ENCODE data around the gene SP140L. TPM values are rescaled to one million over a fixed set of nuclear protein-coding genes. Genes with fewer than 3 reads are reported as not detected.
"Not testable (repeated sequence)": the region's sequence is repeated elsewhere in the genome, so short reads cannot be mapped to it uniquely, and the experiment has no call there.

The SP140L gene
- total and polyA plus RNA-seq, 8 donors: 3.1 to 10.9 (median 5.0) TPM

GRCh38 chr2:230430957-230431910, 104.2 kb downstream of the SP140L start:
- Histone ChIP-seq H3K4me1 (peaks cover 0 to 1% (median under 1%) of the 10 kb centered on the region in 3 donors), H3K4me3 (no peak overlapping the region), H3K27ac (no peak overlapping the region), H3K27me3 (no peaks in the 10 kb centered on the region), H3K36me3 (no peaks in the 10 kb centered on the region), H3K9me3 (no peaks in the 10 kb centered on the region)
- FAIRE-seq: no peak
- whole genome bisulfite sequencing, 2 donors: 79 to 86% methylated on average over 1 of the region's 1 CpG
- no peak for ATAC-seq
- DNase-seq: no peak
- no peak for TF ChIP-seq CTCF (IDR thresholded peaks at IDR 0.05)
- intact Hi-C loops (cut with DNase I): no loop called here

DNA sequence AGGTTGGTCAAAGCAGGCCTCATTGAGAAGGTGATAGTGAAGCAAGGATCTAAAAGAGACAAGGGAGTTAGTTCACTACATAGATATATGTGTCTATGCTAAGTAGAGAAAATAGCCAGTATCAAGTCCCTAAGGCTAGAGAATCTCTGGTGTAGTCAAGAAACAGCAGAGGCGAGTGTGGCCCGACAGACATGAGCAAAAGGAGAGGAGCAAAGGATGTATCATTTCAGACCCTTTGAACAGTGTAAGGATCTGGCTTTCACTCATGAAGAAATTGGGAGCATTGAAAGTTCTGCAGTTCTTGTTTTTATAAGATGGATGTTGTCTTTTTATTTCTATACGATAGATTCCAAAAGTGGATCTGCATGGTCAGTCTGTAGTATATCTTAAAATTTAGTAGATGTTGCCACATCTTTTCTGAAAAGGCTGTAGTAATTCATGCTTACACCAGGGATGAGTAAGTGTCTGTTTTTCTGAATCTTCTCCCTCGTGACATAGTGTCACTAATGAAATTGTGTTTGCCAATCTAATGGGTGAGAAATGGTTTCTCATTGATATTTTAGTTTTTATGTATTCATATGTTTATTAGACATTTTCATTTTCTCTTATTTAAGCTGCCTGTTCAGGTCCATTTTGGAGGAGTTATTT, 107.8 kb downstream of the SP140L start:
- no peak for TF ChIP-seq CTCF (IDR thresholded peaks at IDR 0.05)
- Histone ChIP-seq H3K9me3 (peaks cover 0 to 7% (median 0%) of the 10 kb centered on the region in 4 donors), H3K27ac (no peak overlapping the region), H3K36me3 (no peaks in the 10 kb centered on the region), H3K27me3 (no peaks in the 10 kb centered on the region), H3K4me1 (peaks cover 0 to 2% (median 0%) of the 10 kb centered on the region in 3 donors), H3K4me3 (no peak overlapping the region)
- WGBS, 2 donors: 80 to 97% methylated on average over 4 of the region's 4 CpGs
- no peak for DNase-seq
- intact Hi-C loops (cut with DNase I): no loop called here
- ATAC-seq: no peak
- no peak for FAIRE-seq

- DNase-seq (no peak), FAIRE-seq (no peak), ATAC-seq (no peak)
- 93 to 95% methylated on average over 2 of the region's 2 CpGs for WGBS, 2 donors
- H3K9me3 ChIP-seq: peaks cover 0 to 7% (median 0%) of the 10 kb centered on the region in 4 donors
- no peaks in the 10 kb centered on the region for H3K27me3 ChIP-seq
- no peak overlapping the region for H3K4me3 ChIP-seq
- H3K27ac ChIP-seq: no peak overlapping the region
- H3K36me3 ChIP-seq: no peaks in the 10 kb centered on the region
- H3K4me1 ChIP-seq: peaks cover 0 to 8% (median 4%) of the 10 kb centered on the region in 3 donors
- intact Hi-C loops (cut with DNase I): no loop called here
- no peak for TF ChIP-seq CTCF (IDR thresholded peaks at IDR 0.05)
These were observed 108.4 kb downstream of the SP140L start for GRCh38 chr2:230435431-230435830.

- ATAC-seq; H3K27me3 ChIP-seq; H3K27ac ChIP-seq; intact Hi-C loops (cut with DNase I); FAIRE-seq; H3K4me3 ChIP-seq; DNase-seq; H3K9me3 ChIP-seq: not testable (repeated sequence)
- peaks cover 0 to 11% (median 2%) of the 10 kb centered on the region in 3 donors for H3K36me3 ChIP-seq
- H3K4me1 ChIP-seq: peaks cover 0 to 12% (median 4%) of the 10 kb centered on the region in 3 donors
These were observed 112.1 kb downstream of the SP140L start for GRCh38 chr2:230439121-230439520.

DNA sequence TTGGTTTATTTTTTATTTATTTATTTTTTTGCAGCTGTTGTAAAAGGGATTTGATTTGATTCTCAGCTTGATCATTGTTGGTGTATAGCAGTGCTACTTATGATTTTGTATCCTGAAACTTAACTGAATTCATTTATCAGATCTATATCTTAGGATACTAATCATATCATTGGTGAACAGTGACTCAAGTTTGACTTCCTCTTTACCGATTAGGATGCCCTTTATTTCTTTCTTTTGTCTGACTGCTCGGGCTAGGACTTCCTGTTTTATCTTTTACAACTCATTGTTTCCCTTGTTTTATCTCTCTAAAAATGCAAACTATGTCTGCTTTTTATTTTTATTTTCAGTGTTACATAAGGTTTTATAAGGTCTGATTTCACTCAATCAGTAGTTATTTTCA, 112.6 kb downstream of the SP140L start:
- no peak for TF ChIP-seq CTCF (IDR thresholded peaks at IDR 0.05)
- WGBS, 2 donors: 59 to 74% methylated on average over 2 of the region's 2 CpGs
- peak; percentile 23 for FAIRE-seq
- H3K27ac ChIP-seq: no peak overlapping the region
- H3K4me3 ChIP-seq: no peak overlapping the region
- no peaks in the 10 kb centered on the region for H3K27me3 ChIP-seq
- no peak for DNase-seq
- ATAC-seq: no peak
- peaks cover 0 to 7% (median 0%) of the 10 kb centered on the region in 4 donors for H3K9me3 ChIP-seq
- intact Hi-C loops (cut with DNase I): no loop called here
- H3K4me1 ChIP-seq: peaks cover 0 to 12% (median 4%) of the 10 kb centered on the region in 3 donors
- peaks cover 0 to 16% (median 7%) of the 10 kb centered on the region in 3 donors for H3K36me3 ChIP-seq
